Measurements from ENCODE around the gene CILP. TPM values are rescaled to one million over a fixed set of nuclear protein-coding genes. Genes with fewer than 3 reads are reported as not detected.

The CILP gene
- total and polyA plus RNA-seq, 2 of the 13 experiments (the other 11 are each of a cell fraction or from before 2014, with no cell fraction given) = 0.03 TPM; not detected in 1

- Histone ChIP-seq H3K9me3 (ENCODE audit: low read length) (no peaks in the 10 kb centered on the region), H3K9ac (ENCODE audit: insufficient read depth, low read depth, low read length) (no peak overlapping the region), H3K79me2 (ENCODE audit: insufficient read depth, low read length) (no peaks in the 10 kb centered on the region), H3K36me3 (replicated peaks in 1 of 2; ENCODE audit: control insufficient read depth in 1 of 2, insufficient read depth in 2 of 2, low read length in 2 of 2) (peaks cover 11 to 59% of the 10 kb centered on the region in 2 experiments), H3K4me1 (ENCODE audit: insufficient read depth, low read length) (no peaks in the 10 kb centered on the region), H2AFZ (ENCODE audit: low read length) (no peak overlapping the region), H3K27ac (ENCODE audit: extremely low read length, insufficient read depth, low read length) (no peak overlapping the region), H3K27me3 (ENCODE audit: control insufficient read depth in 1 of 2, insufficient read depth in 2 of 2, low read length in 2 of 2) (no peaks in the 10 kb centered on the region), H4K20me1 (ENCODE audit: insufficient read depth, low read length) (no peaks in the 10 kb centered on the region), H3K4me3 (replicated peaks in 1 of 3; ENCODE audit: insufficient read depth in 1 of 3, low read depth in 2 of 3, low read length in 3 of 3) (no peak overlapping the region), H3K4me2 (ENCODE audit: low read depth, low read length) (no peak overlapping the region)
- in situ Hi-C loops (cut with HindIII; ENCODE audit: extremely low pct_ligation_motif_present, low pct_unique_long_range_greater_than_20kb) = no loop called here
- FAIRE-seq (no peak), DNase-seq (ENCODE audit: low spot score) (no peak), ATAC-seq (no peak)
- intact Hi-C loops (cut with micrococcal nuclease; ENCODE audit: unreplicated experiment) = no loop called here
- TF ChIP-seq AFF4 (CRISPR knock-in tag; IDR thresholded peaks at IDR 0.05) (no peak), E2F1 (CRISPR knock-in tag; IDR thresholded peaks at IDR 0.05) (no peak), BCLAF1 (IDR thresholded peaks at IDR 0.05) (no peak), PTBP1 (IDR thresholded peaks at IDR 0.05; ENCODE audit: low read depth, low read length, poor library complexity, severe bottlenecking) (no peak), KLF15 (CRISPR knock-in tag; IDR thresholded peaks at IDR 0.05; ENCODE audit: borderline replicate concordance) (no peak), ZNF260 (CRISPR knock-in tag; IDR thresholded peaks at IDR 0.05; ENCODE audit: borderline replicate concordance, low read depth) (no peak), TCF7 (IDR thresholded peaks at IDR 0.05; ENCODE audit: low read depth) (no peak), ZNF30 (CRISPR knock-in tag; IDR thresholded peaks at IDR 0.05) (no peak), HNRNPUL1 (IDR thresholded peaks at IDR 0.05; ENCODE audit: low read depth, low read length) (no peak), POLR2A (IDR thresholded peaks at IDR 0.05; ENCODE audit: insufficient read depth in 1 of 2, low read depth in 2 of 2, low read length in 2 of 2) (no peak), ZNF619 (CRISPR knock-in tag; IDR thresholded peaks at IDR 0.05) (no peak), ZNF567 (CRISPR knock-in tag; IDR thresholded peaks at IDR 0.05; ENCODE audit: borderline replicate concordance) (no peak), HES4 (CRISPR knock-in tag; IDR thresholded peaks at IDR 0.05; ENCODE audit: borderline replicate concordance) (no peak)
- WGBS (ENCODE audit: low lambda C conversion rate) = 100% methylated on average over 4 of the region's 4 CpGs
- BruUV-seq (replicated peaks) = no TSS peak
- ChIA-PET CTCF (ENCODE audit: low intra/inter-chr PET ratio, low total read pairs) (no interaction called here), POLR2A (no interaction called here)
Measured at GRCh38 chr15:65163041-65163440, 48.2 kb downstream of the CILP start.
